HG03103 (cell line): Measurements from ENCODE around the gene MACO1.

Experiments used
- ATAC-seq: cut with Tn5 transposase; IDR thresholded peaks from one replicate; pipeline ENCODE4 v1.9.1; 2021; ENCODE audit warnings: low read depth; ENCODE audit not compliant: unreplicated experiment

Gene MACO1

GRCh38 chr1:25540750-25541342 lies 110.1 kb downstream of the MACO1 start:
- ATAC-seq, result no peak

- ATAC-seq, result no peak
Measured at GRCh38 chr1:25541425-25541824, 110.7 kb downstream of the MACO1 start.

- ATAC-seq, result no peak
Measured at GRCh38 chr1:25541889-25542658, 111.4 kb downstream of the MACO1 start.

GRCh38 chr1:25543005-25543424 lies 112.3 kb downstream of the MACO1 start:
- no peak for ATAC-seq

- ATAC-seq, result peak; percentile 75
Measured at GRCh38 chr1:25543425-25544242, 112.9 kb downstream of the MACO1 start, which contains the start of gene LDLRAP1. Gene LDLRAP1 (plus strand): TSS chr1:25543606. CDS start chr1:25543699, 93 bp downstream.

- ATAC-seq, result no peak
Measured at GRCh38 chr1:25544243-25544764, 113.6 kb downstream of the MACO1 start.

GRCh38 chr1:25544819-25545218 lies 114.1 kb downstream of the MACO1 start:
- no peak for ATAC-seq

- no peak for ATAC-seq
Measured at GRCh38 chr1:25545767-25546166, 115.1 kb downstream of the MACO1 start.

GRCh38 chr1:25546193-25546592 lies 115.5 kb downstream of the MACO1 start:
- no peak for ATAC-seq

GRCh38 chr1:25548601-25549000 lies 117.9 kb downstream of the MACO1 start:
- ATAC-seq, result no peak

GRCh38 chr1:25549273-25550154 lies 118.8 kb downstream of the MACO1 start:
- peak; percentile 80 for ATAC-seq
